ENCODE measurements around the gene NFKBIB. TPM values are rescaled to one million over a fixed set of nuclear protein-coding genes. Genes with fewer than 3 reads are reported as not detected.

The NFKBIB gene
- total and polyA plus RNA-seq, 2 of the 8 experiments (the other 6 are each of a cell fraction or from before 2014, with no cell fraction given) = 37.3 to 44.1 TPM

GRCh38 chr19:38899447-38900201 lies at the start of gene NFKBIB, which contains the start of gene SIRT2 (continued):
- peak; percentile 42 for TF ChIP-seq POLR2AphosphoS5 (IDR thresholded peaks at IDR 0.05; ENCODE audit: low read depth, low read length)
- peak in 1 of 2 experiments; percentile 81; a peak in 2 of 3 replicates for TF ChIP-seq POLR2A (IDR thresholded peaks at IDR 0.05; ENCODE audit: control extremely low read depth in 1 of 2, low read depth in 2 of 2, low read length in 2 of 2)
- TF ChIP-seq TEAD4 (IDR thresholded peaks at IDR 0.05; ENCODE audit: low read depth, low read length) = peak; percentile 33; the same call in 1 of the 2 replicates
- TF ChIP-seq RBBP5 (IDR thresholded peaks at IDR 0.05; ENCODE audit: borderline replicate concordance, low read depth, low read length) = peak; percentile 69; the same call in 1 of the 2 replicates
- TF ChIP-seq GABPA (IDR thresholded peaks at IDR 0.05; ENCODE audit: borderline replicate concordance, insufficient read depth, low read length) = no peak
- 0 out of 2 replicates have a peak, but pooled peaks have one; percentile 45 for TF ChIP-seq SRF (IDR thresholded peaks at IDR 0.05; ENCODE audit: low read depth, low read length)
- TF ChIP-seq ASH2L (IDR thresholded peaks at IDR 0.05; ENCODE audit: low read length) = no peak
- peak; percentile 99 for TF ChIP-seq YY1 (IDR thresholded peaks at IDR 0.05; ENCODE audit: low read depth, low read length)
- TF ChIP-seq PHF8 (conservative IDR thresholded peaks at IDR 0.05; ENCODE audit: low read depth, low read length) = peak; percentile 73
- peak; percentile 94 for TF ChIP-seq KDM4A (IDR thresholded peaks at IDR 0.05; ENCODE audit: low read depth, low read length, severe bottlenecking)
- TF ChIP-seq NANOG (IDR thresholded peaks at IDR 0.05; ENCODE audit: insufficient read depth, low read depth, low read length, poor library complexity, severe bottlenecking) = no peak
- TF ChIP-seq BCL11A (IDR thresholded peaks at IDR 0.05; ENCODE audit: low read depth in 2 of 2, low read length in 2 of 2) = no peak
- TF ChIP-seq MAFK (IDR thresholded peaks at IDR 0.05; ENCODE audit: low read depth, low read length) = no peak
- TF ChIP-seq FOSL1 (IDR thresholded peaks at IDR 0.05; ENCODE audit: insufficient read depth, low read depth, low read length) = no peak
- TF ChIP-seq EGR1 (IDR thresholded peaks at IDR 0.05; ENCODE audit: borderline replicate concordance, low read depth, low read length) = no peak
- no peak; a peak in 1 of 3 replicates for TF ChIP-seq EP300 (IDR thresholded peaks at IDR 0.05; ENCODE audit: borderline replicate concordance in 1 of 2, low read depth in 2 of 2, low read length in 2 of 2)
- TF ChIP-seq RAD21 (IDR thresholded peaks at IDR 0.05 in 1 of 2, conservative IDR thresholded peaks at IDR 0.05 in 1 of 2; ENCODE audit: low read depth in 2 of 2, low read length in 2 of 2) = no peak
- peak; percentile 52 for TF ChIP-seq USF2 (IDR thresholded peaks at IDR 0.05; ENCODE audit: low read length)
- peak; percentile 43; the same call in 1 of the 2 replicates for TF ChIP-seq ATF2 (IDR thresholded peaks at IDR 0.05; ENCODE audit: low read length)
- TF ChIP-seq MAX (IDR thresholded peaks at IDR 0.05) = peak; percentile 57; the same call in 1 of the 2 replicates

Measured in H1 (cell line).